SK-N-SH treated with all-trans-retinoic acid at 6 μM for 48 hours (cell line): ENCODE data around the gene MRFAP1L1.

ENCODE experiments used
- ARNTL ChIP-seq: fragments of 450-650 bp; formaldehyde crosslinking; IDR thresholded peaks from 2 replicates; pipeline ENCODE4 v1.5.0; 2020; ENCODE audit warnings: low read depth, mild to moderate bottlenecking, moderate library complexity, borderline replicate concordance
- BACH2 ChIP-seq: fragments of 250-450 bp; sonication (Bioruptor Pico); IDR thresholded peaks from 2 replicates; pipeline ENCODE4 v1.9.0; 2021; ENCODE audit warnings: mild to moderate bottlenecking, borderline replicate concordance
- CSDC2 ChIP-seq: fragments of 250-450 bp; sonication (Bioruptor Pico); IDR thresholded peaks from 2 replicates; pipeline ENCODE4 v1.5.0; 2020; ENCODE audit warnings: mild to moderate bottlenecking, moderate library complexity
- ESRRG ChIP-seq: fragments of 250-450 bp; sonication (Bioruptor Pico); IDR thresholded peaks from 2 replicates; pipeline ENCODE4 v1.6.1; 2021; ENCODE audit warnings: mild to moderate bottlenecking
- GLIS3 ChIP-seq: fragments of 250-450 bp; sonication (Bioruptor Pico); IDR thresholded peaks from 2 replicates; pipeline ENCODE4 v1.5.0; 2020; ENCODE audit warnings: mild to moderate bottlenecking, moderate library complexity
- ISL1 ChIP-seq: fragments of 250-450 bp; sonication (Bioruptor Pico); IDR thresholded peaks from 2 replicates; pipeline ENCODE4 v2.1.2; 2022; ENCODE audit warnings: mild to moderate bottlenecking, moderate library complexity
- PPARA ChIP-seq: fragments of 250-450 bp; sonication (Bioruptor Pico); IDR thresholded peaks from 2 replicates; pipeline ENCODE4 v1.5.0; 2020; ENCODE audit warnings: mild to moderate bottlenecking, borderline replicate concordance
- TCF4 ChIP-seq: fragments of 250-450 bp; sonication (Bioruptor Pico); IDR thresholded peaks from 2 replicates; pipeline ENCODE4 v1.8.0; 2021; ENCODE audit warnings: mild to moderate bottlenecking, moderate library complexity, borderline replicate concordance
- TOX ChIP-seq: fragments of 250-450 bp; sonication (Bioruptor Pico); IDR thresholded peaks from 2 replicates; pipeline ENCODE4 v1.8.0; 2021; ENCODE audit warnings: mild to moderate bottlenecking, moderate library complexity, borderline replicate concordance
- ZFP30 ChIP-seq: fragments of 450-650 bp; formaldehyde crosslinking; IDR thresholded peaks from 2 replicates; pipeline ENCODE4 v1.5.0; 2022; ENCODE audit warnings: mild to moderate bottlenecking, moderate library complexity
- ZNF8 ChIP-seq: fragments of 450-650 bp; formaldehyde crosslinking; IDR thresholded peaks from 2 replicates; pipeline ENCODE4 v1.5.0; 2020; ENCODE audit warnings: mild to moderate bottlenecking, moderate library complexity
- TF ChIP-seq, protein P1 (sequence below): fragments of 250-450 bp; sonication (Bioruptor Pico); IDR thresholded peaks from 2 replicates; pipeline ENCODE4 v1.8.0; 2020; ENCODE audit warnings: mild to moderate bottlenecking, moderate library complexity, borderline replicate concordance

DNA sequence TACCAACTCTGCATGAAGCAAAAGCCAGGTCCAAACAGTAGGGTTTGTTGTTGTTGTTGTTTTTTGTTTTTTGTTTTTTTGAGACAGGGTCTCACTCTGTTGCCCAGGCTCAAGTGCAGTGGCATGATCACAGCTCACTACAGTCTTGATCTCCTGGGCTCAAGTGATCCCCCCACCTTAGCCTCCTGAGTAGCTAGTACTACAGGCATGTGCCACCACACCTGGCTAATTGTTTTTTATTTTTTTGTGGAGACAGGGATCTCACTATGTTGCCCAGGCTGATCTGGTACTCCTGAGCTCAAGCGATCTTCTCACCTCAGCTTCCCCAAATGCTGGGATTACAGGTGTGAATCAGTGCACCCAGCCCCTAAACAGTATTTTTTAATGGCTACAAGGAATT lies 9.8 kb downstream of the MRFAP1L1 start:
- no peak for TF ChIP-seq ISL1 (CRISPR knock-in tag)
- no peak for TF ChIP-seq TCF4
- TF ChIP-seq ESRRG (CRISPR knock-in tag): no peak
- TF ChIP-seq ZFP30 (CRISPR knock-in tag): no peak
- TF ChIP-seq TOX: no peak
- TF ChIP-seq, protein P1, sequence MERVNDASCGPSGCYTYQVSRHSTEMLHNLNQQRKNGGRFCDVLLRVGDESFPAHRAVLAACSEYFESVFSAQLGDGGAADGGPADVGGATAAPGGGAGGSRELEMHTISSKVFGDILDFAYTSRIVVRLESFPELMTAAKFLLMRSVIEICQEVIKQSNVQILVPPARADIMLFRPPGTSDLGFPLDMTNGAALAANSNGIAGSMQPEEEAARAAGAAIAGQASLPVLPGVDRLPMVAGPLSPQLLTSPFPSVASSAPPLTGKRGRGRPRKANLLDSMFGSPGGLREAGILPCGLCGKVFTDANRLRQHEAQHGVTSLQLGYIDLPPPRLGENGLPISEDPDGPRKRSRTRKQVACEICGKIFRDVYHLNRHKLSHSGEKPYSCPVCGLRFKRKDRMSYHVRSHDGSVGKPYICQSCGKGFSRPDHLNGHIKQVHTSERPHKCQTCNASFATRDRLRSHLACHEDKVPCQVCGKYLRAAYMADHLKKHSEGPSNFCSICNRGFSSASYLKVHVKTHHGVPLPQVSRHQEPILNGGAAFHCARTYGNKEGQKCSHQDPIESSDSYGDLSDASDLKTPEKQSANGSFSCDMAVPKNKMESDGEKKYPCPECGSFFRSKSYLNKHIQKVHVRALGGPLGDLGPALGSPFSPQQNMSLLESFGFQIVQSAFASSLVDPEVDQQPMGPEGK: no peak
- TF ChIP-seq CSDC2 (CRISPR knock-in tag): no peak
- no peak for TF ChIP-seq PPARA
- no peak for TF ChIP-seq ZNF8 (CRISPR knock-in tag)
- TF ChIP-seq BACH2 (CRISPR knock-in tag): no peak
- TF ChIP-seq ARNTL: no peak
- TF ChIP-seq GLIS3 (CRISPR knock-in tag): no peak
